Measurements from ENCODE around the gene HDAC11.

HDAC11 gene

GRCh38 chr3:13545952-13546454 lies 65.9 kb downstream of the HDAC11 start:
- no peak overlapping the region for H3K4me3 ChIP-seq (replicated peaks; ENCODE audit: low read depth, low read length)
- DNase-seq (ENCODE audit: low read depth): no peak
- no peak for TF ChIP-seq CTCF (IDR thresholded peaks at IDR 0.05; ENCODE audit: low read length, missing control alignments)

DNA sequence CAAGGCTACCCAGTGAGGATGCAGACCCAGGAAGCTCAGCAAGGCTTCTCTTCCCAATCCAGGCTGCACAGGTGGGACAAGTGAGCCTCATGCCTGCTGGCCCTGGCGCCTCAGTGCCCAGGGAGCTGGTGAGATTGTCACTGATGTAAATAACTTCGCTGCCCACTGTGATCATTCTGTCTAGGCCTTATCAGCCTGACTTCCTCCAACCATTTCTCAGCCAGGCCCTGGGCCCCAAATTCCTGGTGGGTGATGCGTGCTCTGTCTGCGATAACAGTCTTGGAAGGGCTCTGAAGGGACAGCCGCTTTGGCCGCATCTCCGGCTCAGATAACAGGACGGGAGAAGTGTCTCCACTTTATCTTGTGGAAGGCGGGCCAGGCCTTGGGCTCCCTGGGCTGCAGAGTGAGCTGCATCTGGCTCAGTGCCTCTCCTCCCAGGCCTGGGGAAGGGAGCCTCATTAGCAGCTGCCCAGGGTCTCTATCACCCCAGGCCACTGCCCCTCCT lies 66.6 kb downstream of the HDAC11 start:
- peak; percentile 54 for DNase-seq (ENCODE audit: low read depth)
- no peak for TF ChIP-seq CTCF (IDR thresholded peaks at IDR 0.05; ENCODE audit: low read length, missing control alignments)
- no peak overlapping the region for H3K4me3 ChIP-seq (replicated peaks; ENCODE audit: low read depth, low read length)

DNA sequence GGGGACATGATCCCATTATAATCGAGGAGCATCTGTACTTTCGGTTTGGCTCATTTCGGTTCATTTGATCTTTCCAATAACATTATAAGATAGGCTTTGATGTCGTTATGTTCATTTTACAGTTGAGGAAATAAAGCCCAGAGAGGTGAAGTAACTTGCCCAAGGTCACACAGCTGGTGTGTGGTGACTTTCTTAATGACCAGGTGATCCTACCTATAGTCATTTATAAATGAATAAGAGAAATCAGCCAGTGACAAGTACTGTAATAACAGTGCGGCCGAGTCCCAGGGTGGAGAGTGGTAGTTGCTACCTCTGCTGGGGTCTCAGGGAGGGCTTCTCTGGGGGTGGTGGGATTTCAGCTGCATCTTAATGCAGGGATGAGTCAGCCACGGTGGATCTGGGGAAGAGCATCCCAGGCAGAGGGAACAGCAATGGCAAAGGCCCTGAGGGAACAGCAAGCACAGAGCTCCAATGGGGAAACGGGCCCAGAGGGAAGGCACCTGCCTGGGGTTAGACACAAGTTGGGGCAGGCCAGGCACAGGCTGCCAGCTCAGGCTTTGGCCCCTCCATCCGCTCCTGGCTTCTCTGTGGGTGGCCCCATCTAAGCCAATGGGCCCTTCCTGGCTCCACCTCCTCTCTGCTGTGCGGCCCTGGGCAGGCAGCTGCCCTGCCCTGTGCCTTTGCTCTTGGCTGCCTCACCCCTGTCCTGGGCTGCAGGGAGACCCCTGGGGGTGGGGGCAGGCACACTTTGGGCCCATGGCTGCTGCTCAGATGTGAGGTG lies 67.7 kb downstream of the HDAC11 start:
- no peak for TF ChIP-seq CTCF (IDR thresholded peaks at IDR 0.05; ENCODE audit: low read length, missing control alignments)
- H3K4me3 ChIP-seq (replicated peaks; ENCODE audit: low read depth, low read length): no peak overlapping the region
- no peak for DNase-seq (ENCODE audit: low read depth)

- TF ChIP-seq CTCF (IDR thresholded peaks at IDR 0.05; ENCODE audit: low read length, missing control alignments): no peak
- peak within 1 kb of the TSS; percentile 36 for H3K4me3 ChIP-seq (replicated peaks; ENCODE audit: low read depth, low read length)
- DNase-seq (ENCODE audit: low read depth): peak; percentile 48
Measured at GRCh38 chr3:13548696-13549622, 68.9 kb downstream of the HDAC11 start, which contains the start of gene FBLN2. FBLN2 (plus strand) TSS chr3:13549125; CDS start chr3:13570356, 21,231 bp downstream.

DNA sequence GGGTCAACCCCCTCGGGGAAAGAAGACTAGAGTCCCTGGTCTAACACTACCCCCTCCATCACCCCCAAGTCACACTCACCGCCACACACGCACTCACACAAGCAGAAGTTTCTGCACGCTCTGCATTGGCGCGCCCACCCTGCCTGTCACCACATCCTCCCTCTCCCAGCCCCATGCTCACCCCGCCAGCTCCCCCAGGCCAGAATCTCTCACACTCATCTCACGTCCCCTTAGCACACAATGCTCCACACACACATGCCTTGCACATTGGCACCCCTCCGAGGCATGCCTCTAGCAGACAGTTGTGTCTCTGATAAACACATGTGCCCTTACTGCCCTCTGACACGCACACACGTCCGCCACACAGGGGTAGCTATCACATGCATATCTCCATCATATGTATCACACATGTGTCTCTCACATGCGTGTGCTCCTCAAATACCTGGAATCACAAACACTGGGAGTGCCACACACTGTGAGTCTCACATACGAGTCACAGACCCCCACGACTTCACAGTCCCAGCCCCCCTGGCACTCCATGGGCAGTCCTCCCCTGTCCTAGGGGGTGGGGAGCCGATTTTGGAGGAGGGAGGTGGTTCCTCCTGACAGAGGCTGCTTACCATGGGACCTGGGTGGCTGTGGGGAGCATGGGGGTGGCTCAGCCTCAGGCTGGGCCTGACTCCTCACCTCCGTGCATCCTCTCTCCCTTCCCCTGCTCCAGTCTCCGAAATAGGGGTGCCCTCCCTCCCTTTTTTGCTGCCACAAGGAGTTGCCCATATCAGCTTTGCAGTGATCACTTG lies 69.7 kb downstream of the HDAC11 start:
- H3K4me3 ChIP-seq (replicated peaks; ENCODE audit: low read depth, low read length): peak overlapping the region; percentile 36
- DNase-seq (ENCODE audit: low read depth): no peak
- TF ChIP-seq CTCF (IDR thresholded peaks at IDR 0.05; ENCODE audit: low read length, missing control alignments): no peak

GRCh38 chr3:13550423-13550690 lies 70.3 kb downstream of the HDAC11 start:
- TF ChIP-seq CTCF (IDR thresholded peaks at IDR 0.05; ENCODE audit: low read length, missing control alignments): no peak
- peak overlapping the region; percentile 36 for H3K4me3 ChIP-seq (replicated peaks; ENCODE audit: low read depth, low read length)
- no peak for DNase-seq (ENCODE audit: low read depth)
